Kidney tubule cell (primary cell): ENCODE data around the gene ARID1B.
"Not testable (repeated sequence)": the region's sequence is repeated elsewhere in the genome, so short reads cannot be mapped to it uniquely, and the experiment has no call there.

ENCODE experiments used
- DNase-seq: peaks from one replicate; pipeline ENCODE4 v3.0.0-alpha.2; 2018; ENCODE audit warnings: low spot score

ARID1B gene

GRCh38 chr6:156940221-156940620, 163.0 kb downstream of the ARID1B start:
- no peak for DNase-seq

DNA sequence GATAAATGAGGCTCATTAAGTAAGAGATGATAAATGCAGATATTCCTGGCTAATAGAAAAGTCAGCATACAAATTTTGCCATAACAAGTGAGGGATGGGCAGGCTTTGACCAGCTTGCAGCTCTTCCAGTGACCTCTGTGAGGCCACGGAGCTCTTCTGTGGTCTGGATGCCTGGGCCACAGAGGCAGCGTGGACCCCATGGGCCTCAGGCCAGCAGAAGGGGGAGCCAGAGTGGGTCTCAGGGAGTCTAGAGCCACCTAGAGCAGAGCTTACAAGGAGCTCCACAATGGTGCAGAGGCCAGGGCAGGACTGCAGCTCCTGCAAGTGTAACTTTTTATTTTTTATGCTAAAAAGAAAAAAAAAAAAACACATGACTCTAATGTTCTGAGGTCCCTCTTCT, 165.1 kb downstream of the ARID1B start:
- no peak for DNase-seq

DNA sequence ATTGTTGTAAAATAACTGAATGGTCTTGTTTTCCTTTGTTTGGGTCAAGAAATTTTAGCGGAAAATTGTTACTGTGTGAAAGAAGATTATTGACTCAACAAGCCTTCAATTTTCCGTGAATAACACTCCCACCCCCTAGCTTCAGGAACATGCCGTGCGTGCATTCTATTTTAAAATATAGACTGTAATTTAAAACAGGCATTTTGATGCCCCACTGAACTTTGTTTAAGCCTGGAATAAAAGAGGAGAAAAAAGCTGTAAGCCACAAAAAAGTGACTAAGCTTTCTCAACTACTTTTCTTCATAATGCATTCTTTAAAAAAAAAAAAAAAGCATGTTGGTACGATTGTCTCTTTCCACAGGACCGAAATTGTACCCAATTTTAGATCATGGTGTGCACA, 166.0 kb downstream of the ARID1B start:
- DNase-seq: no peak

GRCh38 chr6:156943816-156944215, 166.6 kb downstream of the ARID1B start:
- DNase-seq: no peak

GRCh38 chr6:156944412-156944811, 167.2 kb downstream of the ARID1B start:
- no peak for DNase-seq

- DNase-seq: not testable (repeated sequence)
Measured at GRCh38 chr6:156945789-156946172, 168.6 kb downstream of the ARID1B start.

GRCh38 chr6:156946370-156946936, 169.3 kb downstream of the ARID1B start:
- DNase-seq: no peak

GRCh38 chr6:156948277-156948676, 171.1 kb downstream of the ARID1B start:
- DNase-seq: no peak

DNA sequence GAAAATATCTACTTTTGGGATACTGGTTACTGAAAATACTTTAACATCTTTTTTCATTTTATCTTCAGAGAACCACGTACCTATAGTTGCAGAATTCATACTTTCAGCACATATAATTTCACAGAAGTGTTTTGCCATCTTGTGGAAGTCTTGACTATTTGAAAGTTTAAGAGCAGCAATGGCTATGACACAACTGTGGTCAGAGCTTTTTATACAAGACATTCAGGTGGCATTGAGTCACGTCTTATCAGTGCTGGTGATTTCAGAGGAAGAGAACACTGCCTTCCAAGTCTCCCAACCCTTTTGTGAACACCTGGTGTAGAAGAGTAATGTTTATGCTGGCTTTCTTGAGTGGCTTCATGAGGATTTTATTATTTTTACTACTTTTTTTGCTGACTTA, 171.6 kb downstream of the ARID1B start:
- DNase-seq: peak; percentile 88

- DNase-seq: peak; percentile 86
Measured at GRCh38 chr6:156949376-156949775, 172.2 kb downstream of the ARID1B start.

DNA sequence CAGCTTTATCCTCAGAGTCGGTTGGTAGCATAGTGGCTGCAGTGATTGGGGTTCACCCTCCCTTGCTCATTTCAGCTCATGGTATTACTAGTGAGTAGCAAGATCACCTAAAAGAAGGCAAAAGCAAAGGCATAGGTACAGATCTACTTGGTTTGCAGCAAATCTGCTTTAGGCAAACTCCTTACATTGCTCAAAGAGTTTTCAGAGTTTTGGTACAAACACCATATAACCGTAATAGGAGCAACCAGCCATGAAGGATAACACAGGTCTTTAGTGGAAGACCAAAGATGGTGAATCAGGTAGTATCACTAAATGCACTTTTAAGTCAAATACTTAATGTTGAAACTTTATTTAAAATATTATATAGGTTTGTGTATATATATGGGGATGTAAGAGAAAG, 172.9 kb downstream of the ARID1B start:
- no peak for DNase-seq

DNA sequence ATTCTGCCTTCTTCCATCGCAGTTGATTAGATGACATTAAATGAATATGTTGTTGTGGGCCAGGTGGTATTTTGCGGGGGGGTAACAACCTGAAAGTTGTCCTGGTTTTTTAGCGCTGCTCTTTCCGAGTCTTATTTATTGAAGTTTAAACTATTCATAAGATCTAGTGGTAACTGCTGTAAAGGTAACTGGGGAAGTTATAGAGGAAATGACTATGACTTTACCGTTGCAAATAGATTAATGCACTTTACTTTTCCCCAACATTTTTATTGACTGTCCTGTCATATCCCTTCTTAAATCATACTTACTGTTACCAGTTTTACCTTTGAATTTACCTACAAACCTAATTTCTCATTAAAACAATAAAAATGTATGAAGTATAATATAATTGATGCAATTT, 173.4 kb downstream of the ARID1B start:
- DNase-seq: no peak

DNA sequence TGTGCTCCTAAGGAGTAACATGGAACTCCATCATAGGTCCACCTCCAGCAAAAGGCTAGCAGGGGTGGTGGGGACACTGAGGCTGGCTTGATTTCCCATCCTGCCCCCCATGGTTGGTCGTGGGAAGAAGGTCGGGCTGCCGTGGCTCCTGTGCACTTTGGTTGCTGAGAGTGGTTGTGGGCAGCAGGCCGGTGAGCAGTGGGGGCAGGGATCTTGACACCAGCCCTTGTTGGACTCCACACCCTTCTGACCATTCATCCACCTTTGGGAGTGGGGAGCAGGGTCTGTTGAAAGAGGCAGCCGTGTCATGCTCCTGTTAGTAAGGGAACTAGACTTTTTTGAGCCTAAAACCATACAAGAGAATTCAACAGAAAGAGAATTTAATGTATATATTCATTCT, 175.2 kb downstream of the ARID1B start:
- DNase-seq: no peak

- DNase-seq: no peak
Measured at GRCh38 chr6:156953127-156953478, 175.9 kb downstream of the ARID1B start.

GRCh38 chr6:156953479-156954146, 176.4 kb downstream of the ARID1B start:
- peak; percentile 98 for DNase-seq

- DNase-seq: no peak
Measured at GRCh38 chr6:156954191-156954590, 177.0 kb downstream of the ARID1B start.

- DNase-seq: no peak
Measured at GRCh38 chr6:156954816-156955215, 177.6 kb downstream of the ARID1B start.

GRCh38 chr6:156955494-156956183, 178.5 kb downstream of the ARID1B start:
- no peak for DNase-seq

DNA sequence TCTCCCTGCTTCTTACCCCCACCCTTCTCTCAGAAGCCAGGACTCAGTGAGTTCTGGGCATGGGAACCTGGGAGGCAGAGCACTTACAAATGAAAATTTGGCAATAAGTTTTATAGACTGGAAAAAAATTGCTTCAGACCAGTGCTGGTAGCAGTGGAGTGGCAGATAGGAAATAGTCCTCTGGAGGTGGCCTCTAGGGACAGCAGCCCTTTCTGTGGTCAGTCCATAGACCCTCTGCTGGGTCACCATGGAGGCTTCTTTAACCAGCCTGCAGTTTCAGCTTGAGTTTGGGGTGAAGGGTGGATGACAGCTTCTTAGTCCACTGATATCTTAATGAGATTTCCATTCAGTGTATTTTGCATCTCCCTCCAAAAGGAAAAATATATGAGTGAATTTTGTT, 179.1 kb downstream of the ARID1B start:
- DNase-seq: no peak

DNA sequence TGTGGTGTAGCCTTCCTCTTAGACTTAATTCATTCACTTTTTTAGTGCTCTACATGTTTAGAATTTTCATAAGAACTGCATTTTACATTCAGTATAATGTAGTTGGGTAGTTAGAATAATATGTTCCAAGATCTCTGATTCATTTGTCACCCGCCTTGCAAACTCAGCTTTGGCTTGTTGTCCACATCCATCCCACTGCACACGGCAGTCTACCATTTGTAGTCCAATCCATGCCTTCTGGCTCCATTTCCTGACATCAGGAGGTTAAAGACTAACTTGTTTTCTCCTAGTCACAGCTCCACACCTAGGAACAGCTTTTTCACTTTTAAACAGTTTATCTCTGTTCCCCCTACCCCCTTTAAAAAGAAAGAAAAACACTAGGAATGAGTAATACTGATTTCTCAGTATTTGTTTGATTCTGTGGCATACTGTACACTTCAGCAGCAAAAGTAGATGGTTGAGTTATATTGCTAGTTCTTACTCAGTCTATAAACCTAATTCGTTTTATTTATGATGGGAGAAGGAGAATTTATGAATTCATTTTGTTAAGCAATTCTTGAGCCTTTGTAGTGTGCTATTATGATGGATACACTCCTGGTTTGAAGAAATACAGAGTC, 180.9 kb downstream of the ARID1B start:
- peak; percentile 45 for DNase-seq

GRCh38 chr6:156960525-156960924, 183.3 kb downstream of the ARID1B start:
- DNase-seq: no peak

DNA sequence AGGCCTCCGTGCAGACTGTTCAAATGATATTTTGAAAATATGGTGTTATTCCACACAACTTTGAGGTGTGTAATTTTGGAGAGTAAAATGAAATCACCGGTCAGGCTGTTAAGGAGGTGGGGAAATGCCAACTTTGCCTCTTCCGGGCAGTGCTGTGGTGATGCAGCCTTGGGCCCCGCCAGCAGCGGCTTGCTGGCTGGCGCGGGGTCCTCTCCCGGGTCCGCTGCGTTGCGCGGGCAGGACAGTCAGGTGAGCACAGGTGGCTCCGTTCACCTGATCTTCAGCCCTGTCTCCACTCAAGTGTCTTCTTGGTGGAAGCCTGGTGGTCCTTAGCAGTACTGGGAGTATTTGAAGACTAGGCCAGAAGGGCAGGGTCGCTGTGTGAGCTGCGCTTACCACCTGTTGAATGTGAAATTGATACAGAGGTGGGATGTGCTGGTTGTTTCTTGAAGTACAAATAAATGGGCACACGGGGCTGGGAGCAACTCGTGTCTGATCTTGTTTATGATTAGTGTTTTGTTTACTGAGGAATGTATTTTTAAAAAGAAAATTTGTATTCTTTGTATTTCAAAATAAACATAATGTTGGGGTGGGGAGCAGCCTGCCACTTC, 184.2 kb downstream of the ARID1B start:
- no peak for DNase-seq
